SK-N-MC (cell line): ENCODE data around the gene GDF9.

ENCODE experiments used
- DNase-seq: peaks from one replicate; pipeline ENCODE4 v3.0.0-alpha.2; 2011; ENCODE audit warnings: low read depth, low spot score
- H3K27ac ChIP-seq: fragments of 200-600 bp; sonication (generic); 2 replicates; pipeline ENCODE4 v1.5.1; 2016; ENCODE audit warnings: mixed run types
- H3K36me3 ChIP-seq: fragments of 200-600 bp; sonication (generic); 2 replicates; pipeline ENCODE4 v1.6.1; 2017; ENCODE audit warnings: antibody characterized with exemption, low read length, mixed read lengths; ENCODE audit not compliant: insufficient read depth
- H3K4me3 ChIP-seq: fragments of 200-600 bp; sonication (generic); 2 replicates; pipeline ENCODE4 v1.5.1; 2016
- H3K9ac ChIP-seq: fragments of 200-600 bp; sonication (generic); 2 replicates; pipeline ENCODE4 v1.8.0; 2017; ENCODE audit warnings: mixed run types, mixed read lengths; ENCODE audit not compliant: insufficient read length
- H3K9me3 ChIP-seq: fragments of 200-600 bp; sonication (generic); 2 replicates; pipeline ENCODE4 v1.6.1; 2017; ENCODE audit warnings: low read depth, mild to moderate bottlenecking, antibody characterized with exemption, low read length, moderate library complexity, mixed read lengths
- EZH2 ChIP-seq: fragments of 200-600 bp; sonication (generic); IDR thresholded peaks from one replicate; pipeline ENCODE4 v1.6.1; 2017; ENCODE audit warnings: antibody characterized with exemption
- FOXP2 ChIP-seq: optimal IDR thresholded peaks from 2 replicates; pipeline ENCODE3; 2011; ENCODE audit warnings: mild to moderate bottlenecking, moderate library complexity; ENCODE audit not compliant: insufficient read depth; ENCODE audit errors: extremely low read length, control extremely low read depth
- POLR2AphosphoS5 ChIP-seq: IDR thresholded peaks from 2 replicates; pipeline ENCODE4 v1.6.1; 2012; ENCODE audit warnings: mild to moderate bottlenecking, low read depth, low read length, borderline replicate concordance

Gene GDF9, protein sequence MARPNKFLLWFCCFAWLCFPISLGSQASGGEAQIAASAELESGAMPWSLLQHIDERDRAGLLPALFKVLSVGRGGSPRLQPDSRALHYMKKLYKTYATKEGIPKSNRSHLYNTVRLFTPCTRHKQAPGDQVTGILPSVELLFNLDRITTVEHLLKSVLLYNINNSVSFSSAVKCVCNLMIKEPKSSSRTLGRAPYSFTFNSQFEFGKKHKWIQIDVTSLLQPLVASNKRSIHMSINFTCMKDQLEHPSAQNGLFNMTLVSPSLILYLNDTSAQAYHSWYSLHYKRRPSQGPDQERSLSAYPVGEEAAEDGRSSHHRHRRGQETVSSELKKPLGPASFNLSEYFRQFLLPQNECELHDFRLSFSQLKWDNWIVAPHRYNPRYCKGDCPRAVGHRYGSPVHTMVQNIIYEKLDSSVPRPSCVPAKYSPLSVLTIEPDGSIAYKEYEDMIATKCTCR

DNA sequence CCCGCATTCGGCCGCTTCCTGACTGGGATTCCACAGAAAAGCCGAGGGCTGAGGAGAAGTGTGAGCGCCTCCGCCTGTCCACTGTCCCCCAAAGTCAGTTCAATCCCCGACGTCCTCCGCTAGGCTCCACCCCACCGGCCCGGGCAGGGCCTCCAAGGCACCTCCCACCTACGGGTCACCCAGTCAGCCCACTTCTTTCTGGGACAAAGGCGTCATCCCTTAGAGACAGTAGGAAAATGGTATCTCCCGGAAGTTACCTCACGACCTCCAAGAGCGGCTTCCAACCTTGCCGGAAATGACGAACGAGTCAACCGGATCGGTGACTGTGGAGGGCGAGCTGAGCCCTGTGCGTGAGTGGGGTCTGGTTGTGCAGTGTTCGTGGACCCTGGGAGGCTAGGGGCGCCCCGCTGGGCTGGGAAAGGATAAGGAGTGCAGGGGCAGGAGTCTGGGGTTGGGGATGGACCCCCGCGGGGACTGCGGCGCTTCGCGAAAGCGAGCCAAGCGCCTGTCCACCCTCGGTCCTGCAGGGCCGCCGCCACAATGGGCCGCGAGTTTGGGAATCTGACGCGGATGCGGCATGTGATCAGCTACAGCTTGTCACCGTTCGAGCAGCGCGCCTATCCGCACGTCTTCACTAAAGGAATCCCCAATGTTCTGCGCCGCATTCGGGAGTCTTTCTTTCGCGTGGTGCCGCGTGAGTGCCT lies at the start of gene GDF9, which contains the start of gene UQCRQ:
Gene GDF9 (minus strand): TSS at position 128 of the 704 bp plus-strand sequence. CDS start 1,936 bp downstream, outside the sequence.
Gene UQCRQ (plus strand): TSS at position 301 of the 704 bp plus-strand sequence. CDS start 240 bp downstream, at position 541.
- Histone ChIP-seq H3K36me3 (peaks cover 31% of the 10 kb centered on the region), H3K27ac (peak within 1 kb of the TSS; percentile 87)

DNA sequence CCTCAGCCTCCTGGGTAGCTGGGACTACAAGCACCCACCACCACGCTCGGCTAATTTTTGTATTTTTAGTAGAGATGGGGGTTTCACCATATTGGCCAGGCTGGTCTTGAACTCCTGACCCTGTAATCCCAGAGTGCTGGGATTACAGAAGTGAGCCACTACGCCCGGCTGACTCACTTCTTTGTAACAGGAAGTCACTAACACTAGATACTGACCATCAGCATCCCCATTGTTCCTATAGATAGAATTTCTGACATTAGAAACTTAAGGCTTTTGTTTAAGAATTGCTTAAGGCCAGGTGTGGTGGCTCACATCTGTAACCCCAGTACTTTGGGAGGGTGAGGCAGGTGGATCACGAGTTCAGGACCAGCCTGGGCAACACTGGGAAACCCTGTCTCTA lies 49.4 kb upstream of the GDF9 start:
- no peak for DNase-seq
- Histone ChIP-seq H3K9ac (no peak overlapping the region), H3K9me3 (no peaks in the 10 kb centered on the region), H3K4me3 (no peak overlapping the region), H3K27ac (no peak overlapping the region), H3K36me3 (peaks cover 38% of the 10 kb centered on the region)
- TF ChIP-seq EZH2 (no peak), FOXP2 (no peak), POLR2AphosphoS5 (no peak)

More for the DNA sequence above, at the start of gene GDF9, which contains the start of gene UQCRQ:
- no peaks in the 10 kb centered on the region for H3K9me3 ChIP-seq
- DNase-seq: peak; percentile 98
- H3K4me3 ChIP-seq: peak within 1 kb of the TSS; percentile 95
- peak; percentile 99 for TF ChIP-seq POLR2AphosphoS5
- TF ChIP-seq FOXP2: no peak
- peak within 1 kb of the TSS; percentile 98 for H3K9ac ChIP-seq

GRCh38 chr5:132909702-132910101 lies 43.4 kb upstream of the GDF9 start:
- H3K9ac ChIP-seq: no peak overlapping the region
- no peaks in the 10 kb centered on the region for H3K9me3 ChIP-seq
- no peak overlapping the region for H3K27ac ChIP-seq
- DNase-seq: no peak
- H3K36me3 ChIP-seq: peaks cover 42% of the 10 kb centered on the region
- no peak for TF ChIP-seq FOXP2
- no peak for TF ChIP-seq POLR2AphosphoS5
- no peak overlapping the region for H3K4me3 ChIP-seq

GRCh38 chr5:132907161-132907560 lies 40.9 kb upstream of the GDF9 start:
- no peak for DNase-seq
- Histone ChIP-seq H3K27ac (no peak overlapping the region), H3K4me3 (no peak overlapping the region), H3K9me3 (no peaks in the 10 kb centered on the region), H3K36me3 (peaks cover 32% of the 10 kb centered on the region), H3K9ac (no peak overlapping the region)
- TF ChIP-seq FOXP2 (no peak), EZH2 (no peak), POLR2AphosphoS5 (no peak)

GRCh38 chr5:132905938-132906337 lies 39.7 kb upstream of the GDF9 start:
- TF ChIP-seq POLR2AphosphoS5: no peak
- TF ChIP-seq EZH2: no peak
- TF ChIP-seq FOXP2: no peak
- Histone ChIP-seq H3K9ac (no peak overlapping the region), H3K27ac (no peak overlapping the region), H3K9me3 (no peaks in the 10 kb centered on the region), H3K36me3 (peaks cover 33% of the 10 kb centered on the region), H3K4me3 (no peak overlapping the region)
- DNase-seq: no peak

DNA sequence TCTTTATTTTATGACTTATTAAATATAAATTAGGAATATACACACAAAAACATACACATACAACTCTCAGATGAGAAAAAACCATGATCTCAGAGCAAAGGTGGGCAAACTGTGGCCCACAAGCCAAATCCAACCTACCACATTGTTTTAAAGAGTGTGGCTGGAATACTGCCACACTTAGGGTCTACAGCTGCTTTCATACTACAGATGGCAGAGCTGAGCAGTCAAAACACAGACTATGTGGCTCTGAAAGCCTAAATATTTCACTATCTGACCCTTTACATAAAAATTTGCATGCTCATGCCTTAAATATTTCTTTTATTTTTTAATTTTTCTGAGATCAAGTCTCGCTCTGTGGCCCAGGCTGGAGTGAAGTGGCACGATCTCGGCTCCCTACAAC lies 35.5 kb upstream of the GDF9 start:
- peaks cover 40% of the 10 kb centered on the region for H3K36me3 ChIP-seq
- H3K9me3 ChIP-seq: no peaks in the 10 kb centered on the region
- no peak for TF ChIP-seq EZH2
- no peak for TF ChIP-seq FOXP2
- no peak for TF ChIP-seq POLR2AphosphoS5
- no peak overlapping the region for H3K4me3 ChIP-seq
- H3K27ac ChIP-seq: no peak overlapping the region
- DNase-seq: no peak
- H3K9ac ChIP-seq: no peak overlapping the region

GRCh38 chr5:132901036-132901435 lies 34.8 kb upstream of the GDF9 start:
- no peaks in the 10 kb centered on the region for H3K9me3 ChIP-seq
- TF ChIP-seq POLR2AphosphoS5: no peak
- no peak for TF ChIP-seq EZH2
- no peak for TF ChIP-seq FOXP2
- peaks cover 47% of the 10 kb centered on the region for H3K36me3 ChIP-seq
- H3K27ac ChIP-seq: no peak overlapping the region
- no peak overlapping the region for H3K9ac ChIP-seq
- no peak for DNase-seq
- no peak overlapping the region for H3K4me3 ChIP-seq

GRCh38 chr5:132898094-132898493 lies 31.8 kb upstream of the GDF9 start:
- no peak for DNase-seq
- H3K27ac ChIP-seq: no peak overlapping the region
- H3K4me3 ChIP-seq: no peak overlapping the region
- H3K9me3 ChIP-seq: no peaks in the 10 kb centered on the region
- H3K36me3 ChIP-seq: peaks cover 67% of the 10 kb centered on the region
- H3K9ac ChIP-seq: no peak overlapping the region
- TF ChIP-seq POLR2AphosphoS5 (no peak), FOXP2 (no peak), EZH2 (no peak)
